GM18505 (cell line): ENCODE measurements around the gene FOXS1.
A peak's percentile ranks its signal among the peaks of the same experiment; 100 is the strongest.

Source experiments
- ATAC-seq: cut with Tn5 transposase; IDR thresholded peaks from one replicate; pipeline ENCODE4 v1.9.1; 2021; ENCODE audit not compliant: unreplicated experiment
- POLR2A ChIP-seq: IDR thresholded peaks from 4 replicates; pipeline ENCODE4 v1.6.1; 2011; ENCODE audit warnings: borderline replicate concordance; ENCODE audit not compliant: insufficient read depth, insufficient read length; ENCODE audit errors: extremely low read depth

The FOXS1 gene

DNA sequence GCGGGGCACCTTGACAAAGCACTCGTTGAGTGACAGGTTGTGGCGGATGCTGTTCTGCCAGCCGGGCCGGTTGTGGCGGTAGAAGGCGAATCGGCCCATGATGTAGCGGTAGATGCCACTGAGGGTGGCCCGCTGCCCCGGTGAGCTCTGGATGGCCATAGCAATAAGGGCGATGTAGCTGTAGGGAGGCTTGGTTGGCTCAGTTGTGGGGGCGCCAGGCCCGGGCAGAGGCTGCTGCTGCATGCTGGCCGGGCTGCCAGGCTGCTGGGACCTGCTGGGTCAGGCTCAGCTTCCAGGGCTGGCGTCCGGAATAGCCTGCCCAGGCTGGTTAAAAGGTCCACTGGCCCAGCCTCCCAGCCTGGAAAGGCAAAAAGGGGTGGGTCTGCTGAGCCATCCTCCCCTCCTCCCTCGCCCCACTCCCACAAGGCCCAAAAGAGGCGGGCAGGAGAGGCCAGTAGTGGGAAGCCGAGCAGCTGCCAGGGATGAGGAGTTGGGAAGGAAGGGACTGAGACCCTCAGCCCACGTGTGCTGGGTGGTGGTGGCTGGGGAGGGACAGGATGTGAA is at the start of gene FOXS1:
Gene FOXS1, minus strand, starts transcription at position 305 of the 564 bp plus-strand sequence. Its CDS starts 62 bp downstream, at position 243.
- no peak for TF ChIP-seq POLR2A
- no peak for ATAC-seq

DNA sequence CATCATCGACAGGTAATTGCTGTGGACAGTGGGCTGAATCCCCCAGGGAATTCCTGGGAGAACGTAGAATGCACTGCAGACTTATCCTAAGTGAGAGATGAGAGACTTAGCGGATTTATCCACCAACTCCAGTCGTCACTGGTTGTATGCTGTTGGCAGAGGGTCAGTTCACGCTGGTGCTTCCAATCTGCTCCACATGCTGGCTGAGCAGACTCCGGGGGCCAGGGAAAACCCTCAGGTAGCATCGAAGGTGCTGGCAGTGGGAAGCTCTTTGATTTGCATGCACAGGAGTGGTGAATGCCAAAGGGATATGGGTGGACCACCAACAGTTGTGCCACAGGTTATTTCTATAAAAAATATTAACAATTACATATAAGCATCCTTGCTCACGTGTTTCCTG is 45.2 kb upstream of the FOXS1 start:
- TF ChIP-seq POLR2A: no peak
- ATAC-seq: no peak

DNA sequence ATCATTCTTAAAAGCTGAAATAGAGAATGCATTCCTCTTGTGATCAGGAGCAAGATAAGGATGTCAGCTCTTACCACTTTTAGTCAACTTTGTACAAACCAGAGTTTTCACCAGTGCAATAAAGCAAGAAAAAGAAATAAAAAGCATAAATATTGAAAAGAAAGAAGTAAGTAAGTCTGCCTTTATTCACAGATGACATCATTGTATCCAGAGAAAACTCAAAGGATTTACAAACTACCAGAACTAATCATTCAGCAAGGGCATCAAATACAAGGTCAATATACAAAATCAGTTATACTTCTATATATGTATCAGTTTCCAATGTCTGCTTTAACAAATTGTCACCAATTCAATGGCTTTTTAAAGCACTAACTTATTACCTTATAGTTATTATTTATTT is 38.4 kb upstream of the FOXS1 start:
- no peak for ATAC-seq
- TF ChIP-seq POLR2A: no peak

DNA sequence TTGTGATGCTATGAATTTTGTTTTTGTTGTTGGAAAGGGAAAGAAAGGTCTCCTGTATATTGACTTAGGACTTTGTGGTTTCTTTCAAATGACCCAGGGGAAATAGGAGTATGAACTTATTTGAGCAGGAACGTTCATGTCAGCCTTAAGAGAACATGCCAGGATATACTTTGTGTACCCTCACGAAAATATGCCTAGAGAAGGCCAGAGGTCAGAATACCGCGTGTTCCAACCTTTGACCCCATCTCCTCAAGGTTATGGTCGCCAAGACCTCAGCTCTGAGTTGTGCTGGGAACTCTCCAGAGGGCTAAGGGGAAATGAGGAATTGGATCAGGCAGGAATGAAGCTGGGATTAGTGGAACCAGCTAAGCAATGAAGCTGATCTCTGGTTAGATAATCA is 36.5 kb upstream of the FOXS1 start:
- no peak for ATAC-seq
- TF ChIP-seq POLR2A: no peak

DNA sequence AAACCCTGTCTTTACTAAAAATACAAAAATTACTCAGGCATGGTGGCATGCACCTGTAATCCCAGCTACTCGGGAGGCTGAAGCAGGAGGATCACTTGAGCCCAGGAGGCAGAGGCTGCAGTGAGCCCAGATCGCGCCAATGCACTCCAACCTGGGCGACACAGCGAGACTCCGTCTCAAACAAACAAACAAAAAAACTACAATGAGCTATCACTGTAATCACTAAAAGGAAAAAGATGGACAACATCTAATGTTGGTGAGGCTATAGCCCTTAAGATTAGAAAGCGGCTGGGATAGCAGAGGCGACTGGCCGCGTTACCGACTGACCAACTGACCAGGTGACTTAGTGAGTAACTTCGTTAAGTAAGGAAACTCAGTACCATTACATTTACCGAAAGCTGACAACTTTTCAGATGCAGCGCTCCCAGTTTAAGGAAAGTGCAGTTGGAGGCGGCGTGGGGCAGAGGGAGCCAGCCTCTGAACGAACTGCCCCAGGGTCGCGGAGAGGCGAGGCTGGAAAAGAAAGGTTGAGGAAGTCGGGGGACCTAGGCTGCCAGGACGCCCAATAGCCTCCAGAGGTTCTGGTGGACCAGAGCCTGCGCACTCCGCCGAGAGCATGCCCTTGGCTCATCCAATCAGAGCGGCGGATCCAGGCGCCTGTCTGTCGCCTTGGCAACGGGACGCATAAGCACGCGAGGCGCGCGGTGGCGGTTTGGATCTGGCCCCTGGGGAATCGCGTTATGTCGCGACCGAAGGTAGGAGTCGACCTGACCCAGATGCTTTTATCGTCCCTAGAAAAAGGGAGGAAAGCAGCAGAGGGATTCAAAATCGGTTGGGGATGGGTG is 34.0 kb upstream of the FOXS1 start:
- peak; percentile 85 for ATAC-seq
- peak; percentile 32 for TF ChIP-seq POLR2A

DNA sequence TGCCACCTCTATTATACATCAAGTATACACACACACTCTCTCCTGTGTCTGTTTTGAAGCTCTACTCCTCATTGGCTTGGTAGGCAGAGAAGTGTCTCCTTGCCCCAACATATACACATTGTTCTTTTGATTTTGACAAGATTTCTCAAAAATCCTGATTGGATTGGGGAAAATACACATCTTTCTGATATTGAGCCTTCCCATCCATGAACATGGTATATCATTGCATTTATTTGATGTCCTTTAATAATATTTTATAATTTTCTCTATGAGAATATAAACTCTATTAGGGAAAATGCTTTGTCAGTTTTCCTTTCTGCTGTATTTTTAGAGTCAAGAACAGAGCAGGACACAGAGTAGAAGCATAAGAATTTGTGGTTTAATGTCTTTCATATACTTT is 32.3 kb upstream of the FOXS1 start:
- no peak for TF ChIP-seq POLR2A
- no peak for ATAC-seq

DNA sequence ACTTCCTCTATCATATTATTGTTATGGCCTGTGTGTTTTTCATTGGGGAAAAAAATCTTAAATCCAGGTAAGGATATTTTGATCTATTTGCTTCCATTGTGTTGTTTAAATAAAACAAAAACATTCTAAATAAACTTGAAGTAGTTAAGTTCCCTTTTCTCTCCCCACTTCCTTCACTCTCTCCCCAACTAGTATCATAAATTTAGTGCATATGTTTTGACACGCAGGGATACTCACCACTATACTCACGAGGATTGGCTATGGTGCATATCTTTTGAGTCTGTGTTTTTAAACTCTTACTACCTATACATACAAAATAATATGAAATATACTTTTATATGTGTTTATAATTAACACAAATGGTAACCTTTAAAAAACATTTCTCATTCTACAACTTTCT is 30.3 kb upstream of the FOXS1 start:
- TF ChIP-seq POLR2A: no peak
- ATAC-seq: no peak

DNA sequence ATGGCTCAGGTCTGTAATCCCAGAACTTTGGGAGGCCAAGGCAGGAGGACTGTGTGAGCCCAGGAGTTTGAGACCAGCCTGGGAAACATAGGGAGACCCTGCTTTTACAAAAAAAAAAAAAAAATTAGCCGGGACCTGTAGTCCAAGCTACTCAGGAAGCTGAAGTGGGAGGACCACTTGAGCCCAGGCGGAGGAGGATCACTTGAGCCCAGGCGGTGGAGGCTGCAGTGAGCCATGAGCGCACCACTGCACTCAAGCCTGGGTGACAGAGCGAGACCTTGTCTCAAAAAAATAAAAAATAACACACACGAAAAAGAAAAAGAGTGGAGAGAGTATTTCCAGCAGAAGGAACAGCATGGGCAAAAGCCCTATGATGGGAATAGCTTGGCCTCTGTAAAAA is 27.0 kb upstream of the FOXS1 start:
- TF ChIP-seq POLR2A: no peak
- ATAC-seq: no peak

DNA sequence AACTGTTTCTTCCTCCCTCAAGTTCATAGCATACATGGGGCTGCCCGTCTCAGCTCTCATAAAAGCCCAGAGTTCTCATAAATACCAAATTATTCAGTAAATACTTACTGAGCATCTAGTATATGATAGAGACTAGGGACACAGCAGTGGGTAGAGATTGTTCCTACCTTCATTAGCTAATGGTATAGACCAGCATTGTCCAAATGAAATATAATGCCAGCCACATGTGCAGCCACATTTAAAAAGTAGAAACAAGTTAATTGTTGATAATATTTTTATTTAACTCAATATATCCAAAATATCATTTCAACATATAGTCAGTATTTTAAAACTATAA is 26.2 kb upstream of the FOXS1 start:
- TF ChIP-seq POLR2A: no peak
- no peak for ATAC-seq

DNA sequence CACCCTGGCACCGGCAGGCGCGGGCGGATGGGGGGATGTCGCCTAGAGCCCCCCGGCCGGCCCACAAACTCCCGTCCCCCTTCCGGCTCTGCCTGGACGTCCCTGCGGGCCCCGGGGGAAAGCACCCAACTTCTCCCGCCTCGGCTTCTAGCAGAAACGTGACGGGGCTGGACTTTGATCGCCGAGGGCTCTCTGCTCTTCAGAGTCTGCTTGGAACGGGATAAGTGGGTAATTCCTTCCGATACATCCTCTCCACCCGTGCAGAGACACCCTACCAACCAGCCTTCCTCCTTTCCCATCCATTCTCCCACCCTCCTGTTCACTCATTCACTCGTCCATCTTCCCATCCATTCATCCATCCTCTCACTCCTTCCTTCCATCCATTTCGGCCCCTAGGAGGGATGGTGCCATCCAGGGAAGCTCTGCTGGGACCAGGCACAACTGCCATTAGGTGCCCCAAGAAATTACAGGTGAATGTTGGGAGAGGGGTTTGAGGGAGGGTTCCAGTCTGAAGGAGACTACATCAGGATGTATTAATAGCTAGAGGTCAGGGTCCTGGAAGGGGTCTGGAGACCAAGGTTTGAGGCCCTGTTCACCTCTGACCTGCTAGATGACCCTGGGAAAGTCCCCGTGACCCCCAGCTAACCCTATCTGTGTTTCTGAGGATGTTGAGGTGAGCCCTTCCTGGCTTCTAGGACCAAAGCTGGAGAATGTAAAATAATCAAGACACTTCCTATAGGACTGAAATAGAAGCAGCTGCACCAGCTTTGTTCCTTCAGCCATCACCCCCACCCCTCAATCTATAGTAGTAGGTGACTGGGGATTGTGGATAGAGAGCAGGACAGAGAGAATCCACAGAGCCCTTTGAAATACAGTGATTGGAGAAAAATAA is 25.6 kb upstream of the FOXS1 start:
- ATAC-seq: no peak
- TF ChIP-seq POLR2A: no peak

DNA sequence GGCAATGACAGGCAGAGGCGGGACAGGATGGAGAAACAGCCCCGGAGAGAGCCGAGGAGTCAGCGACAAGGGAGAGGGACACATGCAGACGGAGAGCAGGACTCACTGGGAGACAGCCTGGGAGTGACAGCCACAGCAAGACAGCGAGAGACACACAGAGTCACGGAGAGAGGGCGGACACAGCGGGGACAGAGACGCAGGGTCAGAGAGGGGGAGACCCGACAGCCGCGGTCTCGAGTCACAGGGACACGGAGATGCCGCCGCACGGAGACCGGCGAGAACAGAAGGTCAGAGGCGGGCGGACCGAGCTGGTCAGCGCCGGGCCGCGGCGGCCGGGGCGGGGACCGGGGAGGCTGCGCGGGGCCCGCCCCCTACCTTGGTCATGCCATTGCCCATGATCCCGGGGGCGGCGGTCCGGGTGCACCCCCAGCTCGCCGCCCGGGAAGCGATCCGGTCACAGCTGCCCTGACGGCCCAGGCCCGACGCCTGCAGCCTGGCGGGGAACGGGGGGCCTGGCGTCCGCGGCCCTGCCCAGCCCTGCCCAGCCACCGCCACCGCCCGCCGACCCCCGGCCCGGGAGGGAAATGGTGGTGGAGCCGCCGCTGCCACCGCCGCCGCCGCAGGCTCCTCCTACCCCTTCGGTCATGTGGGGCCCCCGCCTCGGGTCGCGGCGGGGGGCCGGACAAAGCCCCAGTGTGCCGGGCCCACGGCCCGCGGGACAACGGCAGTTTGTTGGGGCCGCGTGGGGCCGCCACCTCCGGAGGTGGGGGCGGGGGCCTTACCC is 24.7 kb upstream of the FOXS1 start, which contains the start of the genes DUSP15 and TTLL9:
Gene DUSP15, minus strand, starts transcription at position 586 of the 784 bp plus-strand sequence. Its CDS starts 190 bp downstream, at position 396.
Gene TTLL9, plus strand, starts transcription at position 693 of the 784 bp plus-strand sequence. CDS start 493 bp downstream, outside the sequence.
- no peak for TF ChIP-seq POLR2A
- no peak for ATAC-seq

DNA sequence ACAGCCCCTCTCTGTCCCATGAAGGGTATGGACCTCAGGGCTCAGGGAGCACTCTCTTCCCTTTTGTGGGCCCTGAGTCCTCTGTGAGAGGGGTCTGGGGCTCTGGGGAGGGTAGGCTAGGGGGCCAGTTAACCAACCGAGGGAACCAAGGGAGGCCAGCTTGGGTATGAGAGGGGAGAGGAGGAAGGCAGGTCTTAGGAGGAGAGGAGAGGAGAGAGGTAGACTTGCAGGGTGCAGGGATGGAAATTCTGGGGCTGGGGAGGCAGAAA is 24.2 kb upstream of the FOXS1 start:
- no peak for TF ChIP-seq POLR2A
- no peak for ATAC-seq
